GM12878 (cell line): ENCODE data around the gene TLDC2. TPM values are rescaled to one million over a fixed set of nuclear protein-coding genes. Genes with fewer than 3 reads are reported as not detected.

Experiments used
- ATAC-seq: fragments of 200-7000 bp; cut with Tn5 transposase; 3 replicates; pipeline ENCODE4 v1.9.1; 2020; ENCODE audit warnings: mild to moderate bottlenecking, moderate library complexity
- BruUV-seq: library from RNA; stranded (reverse); fragments of 400-500 nt; replicated peaks from 2 replicates; lab custom pipeline; 2021; lab: Mats Ljungman, UMichigan
- CTCF ChIA-PET: fragments of 300-600 bp; sonication (Branson Sonifier 250); formaldehyde crosslinking; extraction: SDS; loops from one replicate; lab custom pipeline; 2021; ENCODE audit warnings: inconsistent platforms; lab: Yijun Ruan, JAX
- POLR2A ChIA-PET: fragments of 350-600 bp; formaldehyde crosslinking; extraction: SDS; loops from one replicate; lab custom pipeline; 2021; ENCODE audit warnings: inconsistent platforms; lab: Charles Lee
- RAD21 ChIA-PET: fragments of 300-600 bp; sonication (Branson Sonifier 250); formaldehyde crosslinking; loops from one replicate; lab custom pipeline; 2023; ENCODE audit warnings: antibody characterized with exemption; ENCODE audit not compliant: unreplicated experiment; lab: Charles Lee
- SMC1A ChIA-PET: fragments of 300-600 bp; sonication (Branson Sonifier 250); formaldehyde crosslinking; loops from one replicate; lab custom pipeline; 2023; ENCODE audit not compliant: unreplicated experiment, uncharacterized antibody; lab: Charles Lee
- DNase-seq: peaks from one replicate; pipeline ENCODE4 v3.0.0-alpha.2; 2011; ENCODE audit warnings: low read depth, low spot score
- FAIRE-seq: peaks from 3 replicates; lab custom pipeline; 2011; peaks lifted over from hg19 to GRCh38; lab: Jason Lieb, UNC
- H2AFZ ChIP-seq: 2 replicates; pipeline ENCODE4 v1.6.0; 2011; ENCODE audit warnings: low read depth, low read length, control low read depth; ENCODE audit not compliant: control insufficient read depth
- H3K27ac ChIP-seq: 2 replicates; pipeline ENCODE4 v1.5.1; 2011; ENCODE audit warnings: control low read depth; ENCODE audit not compliant: control insufficient read depth, insufficient read depth
- H3K27me3 ChIP-seq, 2 experiments: replicated peaks in 1 of 2; 2 replicates each; pipeline versions ENCODE4 v1.6.0 to v1.6.1; 2011; ENCODE audit warnings: low read length in 1 of 2; ENCODE audit not compliant: control insufficient read depth in 2 of 2, insufficient read depth in 2 of 2
- H3K36me3 ChIP-seq, 2 experiments: 2 replicates each; pipeline ENCODE4 v1.5.1; 2011; ENCODE audit warnings: low read length in 1 of 2; ENCODE audit not compliant: control insufficient read depth in 2 of 2, insufficient read depth in 2 of 2
- H3K4me1 ChIP-seq: 2 replicates; pipeline ENCODE4 v1.6.1; 2011; ENCODE audit warnings: mild to moderate bottlenecking, low read length, moderate library complexity, mixed read lengths; ENCODE audit not compliant: control insufficient read depth, insufficient read depth
- H3K4me2 ChIP-seq: 2 replicates; pipeline ENCODE4 v1.6.0; 2011; ENCODE audit warnings: control low read depth; ENCODE audit not compliant: control insufficient read depth, insufficient read depth
- H3K4me3 ChIP-seq: fragments of 200-600 bp; sonication (generic); 2 replicates; pipeline ENCODE4 v1.5.1; 2016
- H3K79me2 ChIP-seq: 2 replicates; pipeline ENCODE4 v1.6.0; 2011; ENCODE audit warnings: low read length; ENCODE audit not compliant: control insufficient read depth, insufficient read depth
- H3K9ac ChIP-seq: 2 replicates; pipeline ENCODE4 v1.8.0; 2011; ENCODE audit warnings: low read length, control low read depth, mixed read lengths; ENCODE audit not compliant: control insufficient read depth, insufficient read depth
- H3K9me3 ChIP-seq: replicated peaks from 3 replicates; pipeline ENCODE4 v1.5.1; 2011; ENCODE audit warnings: mild to moderate bottlenecking, low read length; ENCODE audit not compliant: control insufficient read depth, insufficient read depth
- H4K20me1 ChIP-seq: 2 replicates; pipeline ENCODE4 v1.6.0; 2011; ENCODE audit not compliant: control insufficient read depth, insufficient read depth
- CBFB ChIP-seq: IDR thresholded peaks from 2 replicates; pipeline ENCODE4 v1.6.1; 2016; ENCODE audit warnings: antibody characterized with exemption, low read depth
- CHD4 ChIP-seq: fragments of 200-600 bp; sonication (generic); IDR thresholded peaks from 2 replicates; pipeline ENCODE4 v1.6.1; 2016; ENCODE audit warnings: mild to moderate bottlenecking
- EZH2 ChIP-seq: IDR thresholded peaks from 2 replicates; pipeline ENCODE4 v1.6.1; 2012; ENCODE audit warnings: low read depth, mild to moderate bottlenecking, control low read depth, inconsistent platforms, low read length, borderline replicate concordance; ENCODE audit not compliant: control insufficient read depth
- KDM1A ChIP-seq: fragments of 200-600 bp; sonication (generic); IDR thresholded peaks from 2 replicates; pipeline ENCODE4 v1.6.1; 2016; ENCODE audit warnings: borderline replicate concordance
- MTA2 ChIP-seq: fragments of 450-650 bp; IDR thresholded peaks from 2 replicates; pipeline ENCODE4 v1.6.1; 2016; ENCODE audit warnings: low read depth, mild to moderate bottlenecking, moderate library complexity
- MTA3 ChIP-seq: IDR thresholded peaks from 2 replicates; pipeline ENCODE4 v1.6.1; 2012; ENCODE audit warnings: low read length, inconsistent platforms, borderline replicate concordance
- MXI1 ChIP-seq: fragments of 150-350 bp; IDR thresholded peaks from 2 replicates; pipeline ENCODE4 v1.6.1; 2011; ENCODE audit warnings: low read depth, mild to moderate bottlenecking, inconsistent platforms, low read length, improper control_type of control experiment
- NR2C2 ChIP-seq: IDR thresholded peaks from 2 replicates; pipeline ENCODE4 v1.6.1; 2011; ENCODE audit warnings: borderline replicate concordance, low read depth; ENCODE audit not compliant: control insufficient read depth, insufficient read length
- NR2F1 ChIP-seq: fragments of 450-650 bp; conservative IDR thresholded peaks from 2 replicates; pipeline ENCODE4 v1.6.1; 2017; ENCODE audit warnings: mild to moderate bottlenecking
- RELA ChIP-seq: fragments of 450-650 bp; IDR thresholded peaks from 2 replicates; pipeline ENCODE4 v1.8.0; 2014; ENCODE audit warnings: borderline replicate concordance; ENCODE audit not compliant: partially characterized antibody
- SPI1 ChIP-seq: IDR thresholded peaks from 2 replicates; pipeline ENCODE4 v1.6.1; 2011; ENCODE audit warnings: low read depth, mild to moderate bottlenecking, low read length, moderate library complexity, borderline replicate concordance; ENCODE audit not compliant: insufficient read depth
- ZNF384 ChIP-seq: IDR thresholded peaks from 2 replicates; pipeline ENCODE4 v1.6.1; 2012; ENCODE audit warnings: low read depth, mild to moderate bottlenecking, low read length, improper control_type of control experiment, borderline replicate concordance
- WGBS: methylation state at CpG from one replicate; pipeline ENCODE4 v1.1.6; 2016; ENCODE audit warnings: low lambda C conversion rate; ENCODE audit not compliant: insufficient replicate concordance, insufficient coverage; ENCODE audit errors: missing lambda C conversion rate; 5-methylcytosine and 5-hydroxymethylcytosine counted together
- in situ Hi-C: fragments of 300-500 bp; cut with MboI; formaldehyde crosslinking; loops from 9 replicates; pipeline ENCODE4 v1.14.3; 2018; ENCODE audit warnings: mixed read lengths
- intact Hi-C: fragments of 100-400 bp; cut with micrococcal nuclease; formaldehyde crosslinking; loops from one replicate; pipeline ENCODE4 v1.14.2; 2022; ENCODE audit not compliant: unreplicated experiment
- polyA plus RNA-seq, 11 experiments: library from polyadenylated mRNA; depleted of rRNA in 4 of 11; unstranded in 6 of 11; stranded (reverse) in 5 of 11; fragments of >200 nt; fragmentation: Nextera tagmentation in 4 of 11; fragmentation: Illumina TruSeq in 1 of 11; extraction: Ambion mirVana in 4 of 11; extraction: Trizol in 1 of 11; gene quantifications; 1 replicate in 1 of 11; 2 replicates in 10 of 11; pipeline versions ENCODE4 v1.2.1 to v1.2.3, GENCODE V29; 2011 to 2016; ENCODE audit warnings: inconsistent platforms in 2 of 11, missing spikeins in 2 of 11, low read depth in 1 of 11
- total RNA-seq, 4 experiments: library from RNA; depleted of rRNA in 3 of 4; stranded (reverse); fragments of >200 nt in 3 of 4; fragmentation: Illumina TruSeq in 1 of 4; extraction: Trizol in 1 of 4; gene quantifications; 2 replicates each; pipeline versions ENCODE4 v1.2.1 to v1.2.3, GENCODE V29; 2013 to 2021
- TF ChIP-seq, protein P1 (sequence below): fragments of 450-650 bp; IDR thresholded peaks from 2 replicates; pipeline ENCODE4 v1.6.1; 2018; ENCODE audit warnings: mild to moderate bottlenecking, low read depth, moderate library complexity; ENCODE audit not compliant: partially characterized antibody
- TF ChIP-seq, protein P2 (sequence below): fragments of 450-650 bp; IDR thresholded peaks from 2 replicates; pipeline ENCODE4 v1.6.1; 2017; ENCODE audit warnings: low read depth, mild to moderate bottlenecking, moderate library complexity
- TF ChIP-seq, protein P3 (sequence below): fragments of 450-650 bp; IDR thresholded peaks from 2 replicates; pipeline ENCODE4 v1.6.1; 2016; ENCODE audit warnings: mild to moderate bottlenecking

Gene TLDC2
- total and polyA plus RNA-seq, 10 of the 15 experiments (the other 5 are each of a cell fraction or from before 2014, with no cell fraction given) = 0.05 to 0.41 (median 0.21) TPM

DNA sequence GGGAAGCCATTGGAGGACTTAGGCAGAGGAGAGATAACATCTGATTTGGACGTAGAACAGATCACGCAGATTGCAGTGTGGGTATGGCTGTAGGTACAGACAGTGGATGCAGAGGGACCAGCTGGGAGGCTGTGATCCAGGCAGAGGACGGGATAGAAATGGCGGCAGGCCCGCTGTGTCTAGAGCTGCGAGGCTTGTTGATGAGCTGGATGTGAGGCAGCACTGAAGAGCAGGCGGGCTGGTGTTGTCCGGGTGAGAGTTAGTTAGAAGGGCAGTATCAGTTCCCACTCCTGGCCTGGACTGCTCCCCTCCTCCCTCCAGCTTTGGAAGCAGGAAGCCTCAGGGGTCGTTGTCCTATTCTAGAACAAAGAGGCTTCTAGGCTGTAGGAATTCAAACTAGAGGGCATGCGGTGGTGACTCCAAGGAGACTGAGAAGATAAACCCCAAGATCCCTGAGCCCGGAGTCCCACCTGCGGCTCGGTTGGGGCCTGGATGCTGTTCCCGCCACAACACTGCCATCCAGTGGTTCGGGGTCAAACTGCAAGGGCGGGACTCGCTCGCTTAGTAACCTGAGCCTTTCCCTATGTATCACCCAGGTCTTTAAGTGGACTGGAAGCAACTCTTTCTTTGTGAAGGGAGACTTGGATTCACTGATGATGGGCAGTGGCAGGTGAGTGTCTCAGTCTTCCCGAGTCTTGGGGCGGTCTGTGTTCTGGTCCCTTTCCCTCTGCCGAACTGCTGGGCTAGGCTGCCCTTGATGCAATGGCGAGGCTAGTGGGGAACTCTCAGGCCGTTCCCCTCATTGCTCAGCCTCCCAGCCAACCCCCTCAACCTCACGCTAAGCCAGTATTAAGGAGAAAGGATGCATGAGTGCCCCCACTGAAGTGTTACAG, 11.2 kb downstream of the TLDC2 start:
- SMC1A ChIA-PET = interaction anchor here (0.7 to 3.9 kb wide), 25 partner anchors 9 to 328 kb away, joined by 3 to 51 read pairs (median 4); partner anchors contain the start of gene DSN1
- Histone ChIP-seq H3K9me3 (no peaks in the 10 kb centered on the region), H4K20me1 (no peaks in the 10 kb centered on the region), H3K36me3 (peaks cover 4 to 6% of the 10 kb centered on the region in 2 experiments; a peak in 3 of 4 replicates), H3K79me2 (no peaks in the 10 kb centered on the region), H3K9ac (no peak overlapping the region; the same call in 1 of the 2 replicates), H3K27me3 (no peaks in the 10 kb centered on the region), H3K27ac (0 out of 2 replicates have a peak overlapping the region, but pooled peaks have one; percentile 9), H2AFZ (peak overlapping the region; percentile 89), H3K4me2 (peak overlapping the region; percentile 45), H3K4me1 (peaks cover 9% of the 10 kb centered on the region), H3K4me3 (no peak overlapping the region)
- ATAC-seq = peak; percentile 95
- no TSS peak for BruUV-seq
- intact Hi-C loops = loop anchor here (1.0 to 5.0 kb wide), 4 partner anchors 51 to 275 kb away; no protein-coding TSS in a partner anchor
- CTCF ChIA-PET = interaction anchor here (0.6 to 5.2 kb wide), 41 partner anchors 8 to 579 kb away, joined by 3 to 82 read pairs (median 4); partner anchors contain the start of genes DSN1, RAB5IF, SLA2 and TLDC2
- WGBS = 26% methylated on average over 24 of the region's 24 CpGs
- FAIRE-seq = peak; percentile 83
- RAD21 ChIA-PET = interaction anchor here (0.8 to 5.2 kb wide), 25 partner anchors 12 to 385 kb away, joined by 3 to 83 read pairs (median 6); partner anchors contain the start of genes NDRG3, RAB5IF and TLDC2
- DNase-seq = peak; percentile 56
- POLR2A ChIA-PET = interaction anchor here (0.7 to 1.4 kb wide), 6 partner anchors 16 to 52 kb away, joined by 3 to 7 read pairs (median 4); no protein-coding TSS in a partner anchor
- in situ Hi-C loops = loop anchor here (5.0 kb wide), 1 partner anchor 275 kb away; no protein-coding TSS in a partner anchor
- TF ChIP-seq MXI1 = no peak
- TF ChIP-seq, protein P1, sequence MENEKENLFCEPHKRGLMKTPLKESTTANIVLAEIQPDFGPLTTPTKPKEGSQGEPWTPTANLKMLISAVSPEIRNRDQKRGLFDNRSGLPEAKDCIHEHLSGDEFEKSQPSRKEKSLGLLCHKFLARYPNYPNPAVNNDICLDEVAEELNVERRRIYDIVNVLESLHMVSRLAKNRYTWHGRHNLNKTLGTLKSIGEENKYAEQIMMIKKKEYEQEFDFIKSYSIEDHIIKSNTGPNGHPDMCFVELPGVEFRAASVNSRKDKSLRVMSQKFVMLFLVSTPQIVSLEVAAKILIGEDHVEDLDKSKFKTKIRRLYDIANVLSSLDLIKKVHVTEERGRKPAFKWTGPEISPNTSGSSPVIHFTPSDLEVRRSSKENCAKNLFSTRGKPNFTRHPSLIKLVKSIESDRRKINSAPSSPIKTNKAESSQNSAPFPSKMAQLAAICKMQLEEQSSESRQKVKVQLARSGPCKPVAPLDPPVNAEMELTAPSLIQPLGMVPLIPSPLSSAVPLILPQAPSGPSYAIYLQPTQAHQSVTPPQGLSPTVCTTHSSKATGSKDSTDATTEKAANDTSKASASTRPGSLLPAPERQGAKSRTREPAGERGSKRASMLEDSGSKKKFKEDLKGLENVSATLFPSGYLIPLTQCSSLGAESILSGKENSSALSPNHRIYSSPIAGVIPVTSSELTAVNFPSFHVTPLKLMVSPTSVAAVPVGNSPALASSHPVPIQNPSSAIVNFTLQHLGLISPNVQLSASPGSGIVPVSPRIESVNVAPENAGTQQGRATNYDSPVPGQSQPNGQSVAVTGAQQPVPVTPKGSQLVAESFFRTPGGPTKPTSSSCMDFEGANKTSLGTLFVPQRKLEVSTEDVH = no peak
- no peak for TF ChIP-seq EZH2
- TF ChIP-seq, protein P2, sequence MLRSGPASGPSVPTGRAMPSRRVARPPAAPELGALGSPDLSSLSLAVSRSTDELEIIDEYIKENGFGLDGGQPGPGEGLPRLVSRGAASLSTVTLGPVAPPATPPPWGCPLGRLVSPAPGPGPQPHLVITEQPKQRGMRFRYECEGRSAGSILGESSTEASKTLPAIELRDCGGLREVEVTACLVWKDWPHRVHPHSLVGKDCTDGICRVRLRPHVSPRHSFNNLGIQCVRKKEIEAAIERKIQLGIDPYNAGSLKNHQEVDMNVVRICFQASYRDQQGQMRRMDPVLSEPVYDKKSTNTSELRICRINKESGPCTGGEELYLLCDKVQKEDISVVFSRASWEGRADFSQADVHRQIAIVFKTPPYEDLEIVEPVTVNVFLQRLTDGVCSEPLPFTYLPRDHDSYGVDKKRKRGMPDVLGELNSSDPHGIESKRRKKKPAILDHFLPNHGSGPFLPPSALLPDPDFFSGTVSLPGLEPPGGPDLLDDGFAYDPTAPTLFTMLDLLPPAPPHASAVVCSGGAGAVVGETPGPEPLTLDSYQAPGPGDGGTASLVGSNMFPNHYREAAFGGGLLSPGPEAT = peak; percentile 40; the same call in 1 of the 2 replicates
- peak; percentile 49; the same call in 1 of the 2 replicates for TF ChIP-seq SPI1
- 0 out of 2 replicates have a peak, but pooled peaks have one; percentile 8 for TF ChIP-seq NR2F1
- no peak for TF ChIP-seq KDM1A
- no peak for TF ChIP-seq NR2C2
- no peak for TF ChIP-seq CBFB
- TF ChIP-seq, protein P3, sequence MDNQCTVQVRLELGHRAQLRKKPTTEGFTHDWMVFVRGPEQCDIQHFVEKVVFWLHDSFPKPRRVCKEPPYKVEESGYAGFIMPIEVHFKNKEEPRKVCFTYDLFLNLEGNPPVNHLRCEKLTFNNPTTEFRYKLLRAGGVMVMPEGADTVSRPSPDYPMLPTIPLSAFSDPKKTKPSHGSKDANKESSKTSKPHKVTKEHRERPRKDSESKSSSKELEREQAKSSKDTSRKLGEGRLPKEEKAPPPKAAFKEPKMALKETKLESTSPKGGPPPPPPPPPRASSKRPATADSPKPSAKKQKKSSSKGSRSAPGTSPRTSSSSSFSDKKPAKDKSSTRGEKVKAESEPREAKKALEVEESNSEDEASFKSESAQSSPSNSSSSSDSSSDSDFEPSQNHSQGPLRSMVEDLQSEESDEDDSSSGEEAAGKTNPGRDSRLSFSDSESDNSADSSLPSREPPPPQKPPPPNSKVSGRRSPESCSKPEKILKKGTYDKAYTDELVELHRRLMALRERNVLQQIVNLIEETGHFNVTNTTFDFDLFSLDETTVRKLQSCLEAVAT = 0 out of 2 replicates have a peak, but pooled peaks have one; percentile 28
- TF ChIP-seq CHD4 = no peak
- TF ChIP-seq MTA3 = no peak
- no peak for TF ChIP-seq RELA
- TF ChIP-seq ZNF384 = no peak
- TF ChIP-seq MTA2 = no peak; the same call in 1 of the 2 replicates
